Measurements from ENCODE around the gene SLBP.

Gene SLBP

GRCh38 chr4:1751155-1751918, 39.2 kb upstream of the SLBP start:
- no peak for TF ChIP-seq EZH2phosphoT487 (conservative IDR thresholded peaks at IDR 0.05; ENCODE audit: low read length)
- TF ChIP-seq, protein P1, sequence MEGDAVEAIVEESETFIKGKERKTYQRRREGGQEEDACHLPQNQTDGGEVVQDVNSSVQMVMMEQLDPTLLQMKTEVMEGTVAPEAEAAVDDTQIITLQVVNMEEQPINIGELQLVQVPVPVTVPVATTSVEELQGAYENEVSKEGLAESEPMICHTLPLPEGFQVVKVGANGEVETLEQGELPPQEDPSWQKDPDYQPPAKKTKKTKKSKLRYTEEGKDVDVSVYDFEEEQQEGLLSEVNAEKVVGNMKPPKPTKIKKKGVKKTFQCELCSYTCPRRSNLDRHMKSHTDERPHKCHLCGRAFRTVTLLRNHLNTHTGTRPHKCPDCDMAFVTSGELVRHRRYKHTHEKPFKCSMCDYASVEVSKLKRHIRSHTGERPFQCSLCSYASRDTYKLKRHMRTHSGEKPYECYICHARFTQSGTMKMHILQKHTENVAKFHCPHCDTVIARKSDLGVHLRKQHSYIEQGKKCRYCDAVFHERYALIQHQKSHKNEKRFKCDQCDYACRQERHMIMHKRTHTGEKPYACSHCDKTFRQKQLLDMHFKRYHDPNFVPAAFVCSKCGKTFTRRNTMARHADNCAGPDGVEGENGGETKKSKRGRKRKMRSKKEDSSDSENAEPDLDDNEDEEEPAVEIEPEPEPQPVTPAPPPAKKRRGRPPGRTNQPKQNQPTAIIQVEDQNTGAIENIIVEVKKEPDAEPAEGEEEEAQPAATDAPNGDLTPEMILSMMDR (IDR thresholded peaks at IDR 0.05; ENCODE audit: insufficient read depth, low read length, poor library complexity, severe bottlenecking) = no peak
- Histone ChIP-seq H2AFZ (ENCODE audit: low read depth, low read length, severe bottlenecking) (no peak overlapping the region), H3F3A (ENCODE audit: insufficient read depth) (no peaks in the 10 kb centered on the region), H3K9ac (ENCODE audit: low read length) (no peak overlapping the region), H3K27me3 (ENCODE audit: low read length) (no peaks in the 10 kb centered on the region), H3K36me3 (ENCODE audit: low read length) (no peaks in the 10 kb centered on the region), H3K9me3 (ENCODE audit: insufficient read depth, low read length) (no peaks in the 10 kb centered on the region), H3K79me2 (ENCODE audit: insufficient read depth, low read length) (no peaks in the 10 kb centered on the region), H3K9me2 (replicated peaks; ENCODE audit: insufficient read depth, low read length) (no peaks in the 10 kb centered on the region), H3K4me2 (ENCODE audit: low read depth, low read length, poor library complexity, severe bottlenecking) (no peak overlapping the region), H3K27ac (ENCODE audit: low read depth, low read length) (no peak overlapping the region), H4K20me1 (ENCODE audit: low read depth, low read length) (no peaks in the 10 kb centered on the region), H3K4me3 (ENCODE audit: insufficient read depth, low read length, poor library complexity, severe bottlenecking) (no peak overlapping the region)

- Histone ChIP-seq H3K9me3 (ENCODE audit: insufficient read depth, low read length) (no peaks in the 10 kb centered on the region), H3K9me2 (replicated peaks; ENCODE audit: insufficient read depth, low read length) (no peaks in the 10 kb centered on the region), H3K4me2 (ENCODE audit: low read depth, low read length, poor library complexity, severe bottlenecking) (no peak overlapping the region), H2AFZ (ENCODE audit: low read depth, low read length, severe bottlenecking) (no peak overlapping the region), H3K27me3 (ENCODE audit: low read length) (no peaks in the 10 kb centered on the region), H3K79me2 (ENCODE audit: insufficient read depth, low read length) (no peaks in the 10 kb centered on the region), H3K4me3 (ENCODE audit: insufficient read depth, low read length, poor library complexity, severe bottlenecking) (no peak overlapping the region), H3K9ac (ENCODE audit: low read length) (no peak overlapping the region), H3K36me3 (ENCODE audit: low read length) (no peaks in the 10 kb centered on the region), H4K20me1 (ENCODE audit: low read depth, low read length) (no peaks in the 10 kb centered on the region), H3K27ac (ENCODE audit: low read depth, low read length) (no peak overlapping the region), H3F3A (ENCODE audit: insufficient read depth) (no peaks in the 10 kb centered on the region)
- TF ChIP-seq EZH2phosphoT487 (conservative IDR thresholded peaks at IDR 0.05; ENCODE audit: low read length) = no peak
- TF ChIP-seq, protein P1 (IDR thresholded peaks at IDR 0.05; ENCODE audit: insufficient read depth, low read length, poor library complexity, severe bottlenecking) = no peak
Observed at GRCh38 chr4:1750381-1751154, 38.4 kb upstream of the SLBP start.

DNA sequence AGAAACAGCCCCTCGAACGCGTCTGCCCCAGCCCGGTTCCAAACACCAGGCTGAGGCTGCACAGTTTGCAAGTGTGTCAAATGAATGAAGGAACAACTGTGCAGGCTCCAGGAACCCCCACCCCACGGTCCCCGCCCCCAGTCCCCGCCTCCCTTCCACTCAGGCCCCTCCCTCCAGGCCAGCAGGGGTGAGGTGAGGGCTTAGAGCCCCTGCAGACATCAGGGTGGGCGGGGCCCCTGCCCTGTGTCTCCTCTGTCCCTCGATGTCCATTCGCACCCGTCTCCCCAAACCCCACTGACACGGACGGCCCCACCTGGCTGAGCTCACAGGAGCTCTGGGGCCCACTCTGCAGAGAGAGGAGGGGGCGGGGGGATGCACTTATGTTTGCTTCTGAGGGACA, 37.7 kb upstream of the SLBP start:
- H4K20me1 ChIP-seq (ENCODE audit: low read depth, low read length) = no peaks in the 10 kb centered on the region
- no peaks in the 10 kb centered on the region for H3K9me3 ChIP-seq (ENCODE audit: insufficient read depth, low read length)
- H3K79me2 ChIP-seq (ENCODE audit: insufficient read depth, low read length) = no peaks in the 10 kb centered on the region
- H3K36me3 ChIP-seq (ENCODE audit: low read length) = no peaks in the 10 kb centered on the region
- no peaks in the 10 kb centered on the region for H3K9me2 ChIP-seq (replicated peaks; ENCODE audit: insufficient read depth, low read length)
- no peak overlapping the region for H3K9ac ChIP-seq (ENCODE audit: low read length)
- no peak overlapping the region for H3K4me3 ChIP-seq (ENCODE audit: insufficient read depth, low read length, poor library complexity, severe bottlenecking)
- H3F3A ChIP-seq (ENCODE audit: insufficient read depth) = peaks cover 7% of the 10 kb centered on the region
- no peak overlapping the region for H3K27ac ChIP-seq (ENCODE audit: low read depth, low read length)
- no peak overlapping the region for H2AFZ ChIP-seq (ENCODE audit: low read depth, low read length, severe bottlenecking)
- no peak for TF ChIP-seq EZH2phosphoT487 (conservative IDR thresholded peaks at IDR 0.05; ENCODE audit: low read length)
- TF ChIP-seq, protein P1 (IDR thresholded peaks at IDR 0.05; ENCODE audit: insufficient read depth, low read length, poor library complexity, severe bottlenecking) = no peak
- no peak overlapping the region for H3K4me2 ChIP-seq (ENCODE audit: low read depth, low read length, poor library complexity, severe bottlenecking)
- H3K27me3 ChIP-seq (ENCODE audit: low read length) = no peaks in the 10 kb centered on the region
